ENCODE data around the gene RAPGEF4.

RAPGEF4 gene

DNA sequence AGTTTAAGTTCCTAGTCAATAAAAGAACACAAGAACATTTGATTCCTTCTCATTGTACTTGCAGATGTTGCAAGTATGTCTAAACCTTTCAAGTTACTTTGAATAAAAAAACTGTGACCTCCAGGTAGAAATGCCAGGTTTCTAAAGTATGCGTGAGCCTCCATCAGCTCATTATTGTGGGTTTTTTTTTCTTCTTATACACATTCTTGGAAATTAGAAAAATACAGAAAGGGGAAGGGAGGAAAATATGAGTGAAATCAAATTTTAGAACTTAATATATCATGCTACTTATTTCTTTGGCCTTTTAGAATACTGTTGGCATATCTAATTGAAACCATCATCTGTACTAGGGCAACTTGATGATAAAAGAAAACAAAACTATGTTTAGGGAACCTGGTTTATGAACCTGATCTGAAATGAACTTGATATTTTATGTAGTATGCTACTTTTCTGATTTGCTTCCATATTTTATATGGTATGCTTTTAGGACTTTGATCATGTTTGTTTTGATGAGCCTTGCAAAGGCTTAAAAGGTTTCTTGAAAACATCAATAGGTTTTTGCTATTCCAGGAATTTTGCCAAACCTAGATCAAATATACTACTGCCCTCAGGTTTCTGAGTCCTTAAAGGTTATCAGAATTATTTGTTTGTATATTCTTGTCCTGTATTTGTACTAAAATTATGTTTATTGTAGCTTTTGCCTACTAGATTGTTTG lies 209.3 kb downstream of the RAPGEF4 start:
- DNase-seq: no peak

DNA sequence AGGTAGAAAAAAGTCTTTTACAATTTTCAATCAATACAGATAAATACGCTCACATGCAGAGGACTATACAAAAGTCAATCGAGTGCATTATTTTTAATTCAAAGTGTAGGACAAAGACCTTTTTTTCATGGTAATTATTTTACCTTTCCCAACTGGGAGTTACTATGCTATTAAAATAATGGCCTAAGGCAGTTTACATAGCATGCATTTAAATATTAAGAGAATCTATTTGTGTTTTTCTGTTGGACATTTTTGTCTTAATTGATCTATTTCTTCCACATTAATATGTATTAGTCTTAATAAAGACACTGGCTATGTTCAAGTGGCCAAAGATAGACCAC lies 209.8 kb downstream of the RAPGEF4 start:
- no peak for DNase-seq

DNA sequence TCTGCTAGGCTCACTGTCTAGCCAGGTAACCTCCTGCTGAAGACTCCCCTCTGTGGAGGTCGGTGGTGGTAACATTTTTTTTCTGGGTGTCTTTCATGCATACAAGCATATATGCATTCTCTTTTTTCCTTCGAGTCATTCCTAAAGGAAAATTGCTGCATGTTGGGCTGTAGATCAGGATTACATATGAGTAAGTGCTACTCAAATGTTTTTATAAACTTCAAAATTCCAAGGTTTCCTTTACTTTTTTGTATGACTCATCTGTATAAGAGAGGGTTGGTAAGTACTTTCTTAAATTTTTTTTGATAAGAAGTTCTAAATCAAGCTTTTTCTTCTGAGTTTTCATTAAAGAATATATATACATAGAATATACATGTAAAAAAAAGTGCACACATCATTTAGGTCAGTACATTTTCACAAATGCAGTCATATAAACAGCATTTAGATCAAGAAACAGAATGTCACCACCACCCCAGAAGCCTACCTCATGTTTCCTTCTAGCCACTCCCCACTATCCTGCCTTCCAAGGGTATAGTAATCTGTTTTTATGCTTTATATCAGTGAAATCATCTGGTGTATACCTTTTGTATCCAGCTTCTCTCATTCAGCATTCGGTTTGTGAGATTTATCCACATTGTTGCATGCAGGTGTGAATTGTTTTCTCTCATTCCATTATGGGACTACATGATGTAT lies 212.0 kb downstream of the RAPGEF4 start:
- DNase-seq: no peak

DNA sequence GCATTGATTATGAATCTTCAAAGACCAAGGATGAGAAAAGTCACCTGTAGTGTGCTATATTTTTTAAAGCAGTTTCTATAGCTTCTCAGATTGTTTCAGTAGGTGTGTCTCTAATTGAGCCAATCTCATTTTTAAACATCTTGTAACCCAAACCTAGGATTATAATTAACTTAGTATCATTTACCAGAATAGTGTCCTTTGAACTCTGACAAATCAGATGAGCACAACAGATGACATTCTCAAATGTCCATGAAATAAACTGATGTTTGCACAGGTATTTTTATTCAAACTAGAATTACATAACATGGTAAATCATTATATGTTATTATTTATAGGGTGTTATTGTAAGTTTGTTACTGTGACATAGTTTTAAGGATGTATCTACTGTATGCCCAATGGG lies 213.9 kb downstream of the RAPGEF4 start:
- DNase-seq: no peak

DNA sequence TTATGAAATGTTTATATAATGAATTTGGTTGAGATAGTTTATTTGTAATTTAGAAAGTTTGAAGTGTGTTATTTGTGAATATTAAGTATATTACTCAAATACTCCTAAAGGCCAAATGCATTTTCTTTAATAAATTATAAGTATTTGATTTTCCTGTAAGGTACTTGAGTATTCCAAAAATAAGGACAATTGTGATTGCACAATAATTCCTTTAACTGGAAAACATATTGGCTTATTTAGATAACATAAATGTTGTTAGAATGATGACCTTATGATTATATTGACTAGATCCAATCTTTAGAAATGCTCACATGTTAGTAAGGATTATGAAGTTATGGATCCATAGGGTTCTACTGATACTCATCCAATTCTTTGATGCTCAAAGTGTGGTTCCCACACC lies 214.9 kb downstream of the RAPGEF4 start:
- no peak for DNase-seq

DNA sequence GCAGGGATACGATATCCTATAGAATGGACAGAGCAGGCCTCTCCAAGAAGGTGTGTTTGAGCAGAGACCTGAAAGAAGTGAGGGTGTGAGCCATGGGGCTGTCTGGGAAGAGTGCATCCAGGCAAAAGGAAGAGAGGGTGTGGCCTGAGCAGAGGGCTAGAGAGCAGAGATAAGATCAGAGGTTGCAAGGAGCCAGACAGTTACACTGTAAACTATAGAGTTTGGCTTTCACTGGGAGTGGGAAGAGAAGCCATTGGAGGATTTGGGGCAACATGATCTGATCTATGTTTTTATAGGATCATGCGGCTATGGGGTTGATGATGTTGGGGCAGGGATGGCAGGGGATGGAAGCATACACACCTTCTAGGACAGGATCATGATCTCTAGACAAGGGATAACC lies 215.9 kb downstream of the RAPGEF4 start:
- DNase-seq: no peak

DNA sequence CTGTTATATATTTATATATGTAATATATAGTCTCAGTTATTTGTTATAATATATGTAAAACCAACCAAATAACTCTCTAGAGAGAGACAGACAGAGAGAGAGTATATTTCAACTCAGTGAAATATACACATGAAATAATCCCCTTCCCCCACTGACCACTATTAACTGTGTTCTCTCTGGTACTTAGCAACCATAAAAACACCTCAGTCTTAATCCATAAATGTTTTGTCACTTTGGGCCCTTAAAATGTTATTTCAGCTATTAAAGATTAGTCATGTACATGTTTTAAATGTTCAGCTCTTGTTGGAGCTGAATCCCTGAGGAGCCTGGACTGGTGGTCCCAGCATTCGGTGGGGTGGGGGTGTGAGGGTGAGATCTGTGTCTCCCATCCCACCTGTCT lies 217.8 kb downstream of the RAPGEF4 start:
- no peak for DNase-seq

DNA sequence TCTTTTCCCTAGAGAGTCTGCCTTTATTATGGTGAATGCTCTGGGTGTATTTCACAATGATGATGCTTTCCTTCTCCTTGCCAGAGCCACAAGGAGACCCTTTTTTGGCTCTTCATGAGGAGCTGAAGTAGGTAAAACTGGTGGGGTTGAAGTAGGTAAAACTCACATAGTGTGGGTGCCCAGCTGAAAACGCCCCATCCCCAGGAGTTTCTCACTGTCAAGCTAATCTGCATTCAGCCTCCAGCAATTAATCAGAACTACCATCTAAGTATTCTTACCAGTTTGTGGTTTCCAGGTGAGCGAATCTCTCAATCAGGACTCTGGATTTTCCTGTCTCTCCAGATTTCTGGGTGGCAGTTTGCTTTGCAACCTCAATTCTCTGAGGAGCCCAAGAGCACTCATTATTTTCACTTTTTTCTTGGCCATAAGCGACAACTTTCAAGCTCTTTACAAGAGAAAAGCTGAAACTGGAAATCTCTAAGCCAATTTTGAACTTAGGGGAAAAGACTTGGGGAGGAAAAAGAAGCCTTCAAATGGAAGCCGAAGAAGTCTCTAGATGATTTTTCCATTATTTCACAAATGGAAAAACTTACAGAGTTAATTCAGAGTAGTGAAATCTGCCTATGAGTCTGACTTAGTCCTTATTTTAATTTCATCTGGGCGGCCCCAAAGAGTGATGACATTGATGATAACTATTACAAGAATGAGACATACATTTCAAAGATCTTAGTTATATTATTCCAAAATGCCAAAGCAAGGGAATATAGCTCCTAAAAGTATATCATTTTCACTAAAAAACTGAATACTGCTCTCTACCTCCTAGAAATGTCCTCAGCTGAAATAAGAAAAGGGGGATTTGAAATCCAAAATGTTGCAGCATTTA lies 218.6 kb downstream of the RAPGEF4 start:
- DNase-seq: no peak

DNA sequence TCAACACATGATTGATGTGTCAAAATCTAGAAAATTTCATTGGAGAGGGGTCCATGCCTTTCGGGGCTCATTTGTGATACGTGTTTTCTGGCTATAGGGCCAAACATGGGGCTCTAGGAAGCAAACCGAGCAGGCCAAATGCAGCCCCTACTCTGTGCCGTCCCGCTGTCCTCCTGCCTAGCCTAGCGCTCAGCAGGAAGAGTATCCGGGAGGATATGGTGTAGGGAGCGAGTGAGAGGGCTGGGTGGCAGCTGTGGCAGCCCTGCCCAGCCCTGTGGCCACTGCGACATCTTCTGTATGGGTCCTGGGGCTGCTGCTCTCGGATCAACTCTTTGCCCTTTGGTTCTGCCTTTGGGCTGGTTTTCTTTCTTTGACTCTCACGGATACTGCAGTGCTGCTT lies 219.9 kb downstream of the RAPGEF4 start:
- no peak for DNase-seq

DNA sequence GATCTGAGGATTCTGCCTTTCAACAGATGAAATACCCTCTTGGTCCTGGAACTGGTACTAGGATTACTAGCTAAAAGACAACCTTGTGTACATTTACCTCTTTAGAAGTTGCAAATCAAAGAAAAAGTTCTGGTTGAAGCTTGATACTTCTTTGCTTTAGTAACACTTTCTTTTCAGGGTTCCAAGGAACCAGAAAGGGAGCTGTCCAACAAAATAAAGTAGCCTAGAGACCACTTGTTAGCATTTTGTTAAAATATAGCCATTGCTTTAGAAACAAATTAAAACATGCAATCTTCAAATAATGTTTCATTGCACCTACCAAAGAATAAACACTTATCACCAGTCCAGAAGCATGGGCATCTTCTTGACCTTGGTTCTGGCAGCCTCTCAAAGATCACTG lies 222.1 kb downstream of the RAPGEF4 start:
- DNase-seq: peak in 1 of 2 experiments; percentile 36

DNA sequence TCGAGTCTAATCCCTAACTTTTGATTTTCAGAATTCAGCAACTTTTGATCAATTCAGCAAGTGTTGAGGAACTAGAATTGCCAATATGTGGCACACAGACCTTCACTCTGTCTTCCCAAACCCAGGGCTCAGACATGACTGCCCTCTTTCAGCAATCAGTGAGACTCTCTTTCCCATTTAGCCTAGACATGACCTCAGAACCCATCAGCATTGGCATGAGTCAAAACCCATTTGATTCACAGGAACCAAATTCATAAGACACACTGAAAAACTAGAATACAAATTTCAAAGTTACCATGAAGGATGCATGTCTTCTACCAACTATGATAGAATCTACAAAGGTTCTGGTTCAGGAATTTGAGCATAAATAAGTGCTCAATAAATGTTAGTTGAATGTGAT lies 226.4 kb downstream of the RAPGEF4 start:
- no peak for DNase-seq

DNA sequence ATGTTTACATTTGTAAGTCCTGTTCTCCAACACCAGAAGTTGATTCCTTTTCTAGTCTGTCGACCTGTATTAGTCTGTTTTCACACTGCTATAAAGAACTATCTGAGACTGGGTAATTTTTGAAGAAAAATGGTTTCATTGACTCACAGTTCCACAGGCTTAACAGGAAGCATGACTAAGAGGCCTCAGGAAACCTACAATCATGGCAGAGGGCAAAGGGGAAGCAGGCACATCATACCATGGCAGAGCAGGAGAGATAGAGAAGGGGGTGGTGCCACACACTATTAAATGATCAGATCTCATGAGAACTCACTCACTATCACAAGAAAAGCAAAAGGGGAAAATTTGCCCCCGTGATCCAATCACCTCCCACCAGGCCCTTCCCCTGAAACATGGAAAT lies 227.2 kb downstream of the RAPGEF4 start:
- DNase-seq: peak; percentile 91 to 94

DNA sequence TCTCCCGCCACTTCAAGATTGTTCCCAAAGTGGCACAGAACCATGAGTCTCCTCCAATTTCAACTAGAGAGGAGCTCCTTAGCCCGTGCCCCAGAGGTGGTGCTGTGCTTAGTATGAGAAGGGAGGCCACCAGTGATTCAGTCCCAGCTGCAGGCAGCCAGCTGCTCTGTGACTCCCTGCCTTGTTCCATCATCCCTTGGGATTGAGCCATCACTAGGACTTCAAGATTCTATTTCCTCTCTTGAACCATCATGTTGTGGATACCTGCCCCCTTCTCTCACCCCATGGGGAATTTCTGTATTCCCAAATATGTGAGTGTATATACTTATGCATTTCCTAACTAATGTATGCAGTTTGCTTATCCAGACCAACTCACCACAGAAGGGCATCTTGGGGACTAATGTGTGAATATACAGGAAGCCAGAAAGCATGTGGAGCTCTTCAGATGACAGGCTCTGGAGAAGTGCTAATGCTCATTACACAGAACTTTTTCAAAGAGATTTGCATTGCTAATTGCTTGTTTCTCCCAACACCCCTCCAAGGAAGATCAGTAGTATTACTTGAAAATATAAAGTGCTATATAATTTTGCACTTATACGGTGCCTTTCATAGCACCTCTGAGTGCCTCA lies 229.0 kb downstream of the RAPGEF4 start:
- DNase-seq: peak in 1 of 2 experiments; percentile 17

DNA sequence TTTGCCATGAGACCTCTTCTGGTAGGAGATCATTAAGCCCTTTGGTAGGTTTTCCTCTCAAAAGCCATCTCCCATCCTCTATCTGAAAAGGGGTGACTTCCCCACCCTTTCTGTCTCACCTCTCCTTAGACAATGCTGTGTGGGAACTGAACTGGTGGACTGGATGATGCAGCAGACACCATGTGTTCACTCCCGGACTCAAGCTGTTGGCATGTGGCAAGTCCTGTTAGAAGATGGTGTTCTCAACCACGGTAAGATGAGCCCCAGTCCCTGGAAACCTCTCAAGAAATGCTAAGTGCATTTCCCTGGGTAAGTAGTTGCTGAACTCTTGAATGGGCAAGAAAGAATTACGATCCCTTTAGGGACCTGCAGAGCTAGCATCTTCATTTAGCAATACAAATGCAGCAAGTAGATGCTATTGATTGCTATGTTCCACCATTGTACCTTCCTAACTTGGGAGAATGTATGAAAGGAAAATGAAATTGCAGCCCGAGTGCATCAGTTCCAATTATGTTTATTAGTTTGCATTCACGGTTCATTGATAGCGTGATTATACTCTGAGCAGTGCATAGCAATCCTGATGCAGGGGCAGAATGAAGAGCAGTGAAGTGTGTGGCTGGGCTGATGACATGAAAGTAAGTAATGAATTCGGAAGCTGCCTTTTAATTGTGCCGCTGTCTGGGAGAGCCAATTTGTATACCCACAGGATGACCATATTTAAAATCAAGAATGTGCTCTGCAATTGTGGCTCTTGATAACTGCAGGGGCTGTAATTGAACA lies 230.0 kb downstream of the RAPGEF4 start:
- DNase-seq: no peak

DNA sequence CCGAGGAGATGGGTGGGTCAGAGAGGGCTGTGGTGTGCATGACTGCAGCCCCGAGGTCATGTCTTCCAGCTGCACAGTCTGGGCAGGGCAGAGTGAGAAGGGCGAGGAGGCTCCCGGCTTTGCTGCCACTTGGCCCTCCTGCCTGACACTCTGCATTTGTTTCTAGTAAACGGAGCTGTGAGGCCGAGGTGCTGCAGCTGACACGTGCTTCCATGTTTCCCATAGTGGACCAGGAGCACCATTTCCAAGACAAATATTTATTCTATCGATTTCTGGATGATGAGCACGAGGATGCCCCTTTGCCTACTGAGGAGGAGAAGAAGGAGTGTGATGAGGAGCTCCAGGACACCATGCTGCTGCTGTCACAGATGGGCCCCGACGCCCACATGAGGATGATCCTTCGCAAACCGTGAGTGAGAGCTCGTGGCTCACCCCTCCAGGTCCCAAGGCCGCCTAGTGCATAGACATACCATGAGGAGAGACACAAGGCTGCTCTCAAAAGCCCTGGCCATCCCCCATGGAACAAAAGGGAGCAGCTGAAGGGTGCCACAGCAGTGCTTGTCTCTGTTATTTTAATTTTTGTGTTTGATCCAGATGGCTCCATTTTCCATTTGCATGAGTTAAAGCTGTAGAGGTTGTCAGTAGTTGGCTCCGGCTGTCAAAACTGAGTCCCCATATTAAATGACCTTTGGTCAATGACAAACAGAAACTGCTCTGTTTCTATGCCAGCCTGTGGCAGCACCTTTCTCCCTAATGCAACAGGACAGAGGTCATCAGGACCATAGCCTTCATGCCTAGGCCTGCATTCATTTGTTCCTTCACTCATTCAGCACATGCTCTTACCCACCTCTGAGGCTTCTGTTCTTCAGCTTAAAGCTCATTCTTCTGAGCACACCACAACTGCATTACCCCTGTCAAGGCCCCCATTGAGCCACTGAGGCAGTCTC lies 231.7 kb downstream of the RAPGEF4 start:
- no peak for DNase-seq

DNA sequence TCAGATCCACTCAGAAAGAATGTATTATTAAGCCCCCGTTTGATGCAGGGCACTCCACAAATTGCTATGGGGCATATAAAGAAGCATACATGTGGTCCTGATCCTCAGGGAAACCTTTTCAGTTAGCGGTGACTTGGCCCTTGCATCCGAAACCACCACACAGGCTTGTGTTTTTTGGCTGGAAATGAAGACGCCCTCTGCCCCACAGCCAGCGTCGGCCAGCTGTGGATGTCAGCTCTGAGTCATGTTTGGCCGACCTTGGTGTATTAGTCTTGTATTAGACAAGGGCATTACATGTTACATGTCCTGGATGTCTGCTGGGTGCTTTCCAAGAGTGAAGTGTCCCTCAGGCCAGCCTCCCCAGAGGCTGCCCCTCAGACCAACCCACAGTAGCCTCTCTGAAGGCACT lies 232.4 kb downstream of the RAPGEF4 start:
- no peak for DNase-seq

DNA sequence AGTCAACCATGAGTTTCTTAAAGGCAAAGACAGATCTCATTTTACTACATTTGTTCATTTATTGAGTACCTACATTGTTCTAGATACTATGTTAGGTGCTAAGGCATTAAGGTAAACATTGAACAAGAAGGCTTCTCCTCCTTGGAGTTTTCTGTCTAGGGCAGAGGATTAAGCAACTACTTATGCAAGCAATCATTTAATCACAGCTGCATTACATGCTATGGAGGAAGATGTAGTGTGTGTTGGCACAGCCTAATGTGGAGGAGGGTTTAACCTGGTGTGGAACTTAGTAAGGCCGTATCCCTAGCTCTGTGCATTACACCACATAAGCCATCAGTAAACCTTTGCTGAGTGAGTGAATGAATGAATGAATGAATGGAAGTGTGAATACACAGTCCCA lies 233.5 kb downstream of the RAPGEF4 start:
- no peak for DNase-seq

DNA sequence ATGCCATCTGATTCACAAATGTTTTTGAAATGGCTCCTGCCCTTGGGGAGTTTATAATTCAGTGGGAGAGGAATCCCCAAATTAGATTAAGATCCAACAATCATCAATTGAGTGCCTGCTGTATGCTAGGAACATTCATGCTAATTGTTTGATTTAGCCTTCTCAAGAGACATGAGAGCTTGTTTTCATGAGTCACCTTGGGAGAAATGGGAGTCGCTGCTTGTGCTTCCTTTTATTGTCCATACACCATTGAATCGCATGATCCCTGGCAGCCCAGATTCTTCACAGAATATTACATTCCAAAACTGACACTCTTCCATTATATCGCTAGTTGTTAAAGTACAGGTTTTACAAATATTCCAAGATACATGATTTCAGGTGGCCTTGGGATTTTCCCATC lies 234.0 kb downstream of the RAPGEF4 start:
- no peak for DNase-seq

DNA sequence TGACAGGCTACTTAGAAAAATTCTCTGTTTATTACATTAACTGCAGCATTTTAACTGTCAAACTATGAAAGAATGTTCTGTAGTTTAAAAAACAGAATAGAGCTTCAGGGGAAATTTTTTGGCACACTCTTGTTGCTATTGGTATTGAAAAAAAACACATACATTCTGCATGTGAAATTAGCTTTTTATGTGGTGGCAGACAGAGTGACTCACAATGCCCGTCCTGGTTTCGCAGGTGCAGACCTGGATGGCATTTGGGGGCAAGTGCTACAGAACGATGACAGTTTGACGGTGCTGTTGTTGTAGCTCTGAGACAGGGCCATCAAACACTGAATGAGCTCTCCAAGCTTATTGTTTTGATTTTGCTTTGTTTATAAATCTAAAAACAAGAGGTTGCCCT lies 235.0 kb downstream of the RAPGEF4 start:
- no peak for DNase-seq

DNA sequence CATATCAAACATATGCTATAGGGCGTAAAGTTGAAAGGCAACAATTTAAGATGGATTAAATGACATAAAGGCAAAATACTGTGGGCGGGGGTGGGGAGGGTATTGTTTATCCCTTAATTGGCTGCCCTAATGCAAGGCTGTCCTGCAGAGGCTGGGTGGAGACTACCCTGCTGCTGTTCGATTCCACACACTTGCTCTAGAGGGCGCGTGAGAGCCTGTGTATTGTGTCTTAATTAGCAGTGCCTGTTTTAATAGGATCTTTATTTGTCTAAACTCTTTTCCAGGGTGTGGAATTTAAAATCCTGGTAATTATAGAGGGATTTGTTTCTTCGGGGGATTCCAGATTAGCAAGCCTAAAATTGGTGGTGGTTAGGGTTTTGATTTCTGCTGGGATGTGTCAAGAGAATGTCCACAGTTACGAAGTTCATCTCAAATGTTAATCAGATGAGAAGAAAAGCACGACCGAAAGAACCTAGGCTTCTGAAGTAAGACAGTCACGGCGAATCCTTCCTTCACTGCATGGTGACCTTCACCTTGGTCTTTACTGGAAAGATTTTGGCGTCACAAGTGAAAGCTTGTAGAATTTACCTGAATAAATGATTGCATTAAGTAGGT lies 236.5 kb downstream of the RAPGEF4 start:
- DNase-seq: peak; percentile 57 to 73

DNA sequence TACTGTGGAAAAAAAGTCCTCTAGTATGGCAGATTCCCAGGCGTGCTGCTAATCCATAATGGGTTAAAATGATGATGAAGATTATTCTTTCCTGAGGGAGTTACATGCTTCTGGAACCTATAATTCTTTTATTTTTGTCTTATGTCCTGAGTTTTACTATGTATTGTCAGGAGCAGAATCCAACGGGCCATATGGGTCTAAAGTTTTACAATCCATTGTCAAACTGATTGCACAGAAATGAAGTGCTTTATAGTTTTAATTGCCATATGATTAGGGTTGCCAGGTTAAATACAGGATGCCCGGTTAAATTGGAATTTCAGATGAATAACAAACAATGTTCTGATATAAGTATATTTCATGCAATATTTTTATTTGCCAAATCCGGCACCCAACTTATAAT lies 239.1 kb downstream of the RAPGEF4 start:
- DNase-seq: no peak
